Kidney epithelial cell (primary cell): ENCODE measurements around the gene PSTK. TPM values are rescaled to one million over a fixed set of nuclear protein-coding genes. Genes with fewer than 3 reads are reported as not detected.

Source experiments
- DNase-seq: peaks from one replicate; pipeline ENCODE4 v3.0.0-alpha.2; 2010; ENCODE audit warnings: low read depth
- H3K27me3 ChIP-seq: 2 replicates; pipeline ENCODE4 v1.6.0; 2011; ENCODE audit warnings: low read length; ENCODE audit not compliant: control insufficient read depth, insufficient read depth
- H3K36me3 ChIP-seq: 2 replicates; pipeline ENCODE4 v1.5.1; 2011; ENCODE audit warnings: low read length; ENCODE audit not compliant: control insufficient read depth, insufficient read depth
- H3K4me3 ChIP-seq: 2 replicates; pipeline ENCODE4 v1.5.1; 2011; ENCODE audit warnings: low read depth, mild to moderate bottlenecking, control low read depth, low read length
- CTCF ChIP-seq: IDR thresholded peaks from 2 replicates; pipeline ENCODE4 v1.5.1; 2011; ENCODE audit warnings: mild to moderate bottlenecking, moderate library complexity, low read length, control low read depth, inconsistent platforms; ENCODE audit not compliant: insufficient read depth, poor library complexity, severe bottlenecking
- total RNA-seq: library from RNA; depleted of rRNA; stranded (reverse); fragments of >200 nt; gene quantifications from 2 replicates; pipeline ENCODE4 v1.2.3, GENCODE V29; 2015

The PSTK gene
- total RNA-seq, 1 donor from 2014 or later: 11.4 TPM

- peak; percentile 97 for DNase-seq
Observed at GRCh38 chr10:122953902-122954730, 26.1 kb upstream of the PSTK start, which contains the start of gene C10orf88. Gene C10orf88 (minus strand): TSS chr10:122954227. CDS start chr10:122954178, 49 bp downstream.

GRCh38 chr10:122954731-122955050 lies 25.5 kb upstream of the PSTK start:
- no peak for DNase-seq
- H3K4me3 ChIP-seq: peak overlapping the region; percentile 43

More at GRCh38 chr10:122953902-122954730, 26.1 kb upstream of the PSTK start, which contains the start of gene C10orf88:
- TF ChIP-seq CTCF: no peak
- H3K4me3 ChIP-seq: peak within 1 kb of the TSS; percentile 55
- H3K36me3 ChIP-seq: no peaks in the 10 kb centered on the region
- H3K27me3 ChIP-seq: no peaks in the 10 kb centered on the region

GRCh38 chr10:122955892-122956291 lies 24.3 kb upstream of the PSTK start:
- no peaks in the 10 kb centered on the region for H3K36me3 ChIP-seq
- no peak for TF ChIP-seq CTCF
- H3K4me3 ChIP-seq: no peak overlapping the region
- H3K27me3 ChIP-seq: no peaks in the 10 kb centered on the region
- no peak for DNase-seq

More at GRCh38 chr10:122954731-122955050, 25.5 kb upstream of the PSTK start:
- Histone ChIP-seq H3K36me3 (no peaks in the 10 kb centered on the region), H3K27me3 (no peaks in the 10 kb centered on the region)
- TF ChIP-seq CTCF: no peak

- no peak overlapping the region for H3K4me3 ChIP-seq
- TF ChIP-seq CTCF: no peak
- H3K36me3 ChIP-seq: no peaks in the 10 kb centered on the region
- no peaks in the 10 kb centered on the region for H3K27me3 ChIP-seq
- DNase-seq: no peak
Observed at GRCh38 chr10:122957474-122957873, 22.7 kb upstream of the PSTK start.

- Histone ChIP-seq H3K27me3 (no peaks in the 10 kb centered on the region), H3K4me3 (no peak overlapping the region), H3K36me3 (no peaks in the 10 kb centered on the region)
- no peak for TF ChIP-seq CTCF
- DNase-seq: no peak
Observed at GRCh38 chr10:122962405-122962804, 17.8 kb upstream of the PSTK start.
